ENCODE results near the gene GCN1.
"Not testable (repeated sequence)": the region's sequence is repeated elsewhere in the genome, so short reads cannot be mapped to it uniquely, and the experiment has no call there.

DNA sequence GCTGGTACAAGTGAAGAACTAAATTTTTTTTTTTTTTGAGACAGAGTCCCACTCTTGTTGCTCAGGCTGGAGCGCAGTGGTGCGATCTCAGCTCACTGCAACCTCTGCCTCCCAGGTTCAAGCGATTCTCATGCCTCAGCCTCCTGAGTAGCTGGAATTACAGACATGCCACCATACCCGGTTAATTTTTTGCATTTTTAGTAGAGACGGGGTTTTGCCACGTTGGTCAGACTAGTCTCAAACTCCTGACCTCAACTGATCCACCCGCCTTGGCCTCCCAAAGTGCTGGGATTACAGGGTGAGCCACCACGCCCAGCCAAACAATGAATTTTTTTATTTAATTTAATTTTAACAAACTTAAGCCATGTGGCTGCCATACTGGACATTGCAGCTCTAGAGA is 1.2 kb downstream of the GCN1 start:
- TF ChIP-seq, protein P1, sequence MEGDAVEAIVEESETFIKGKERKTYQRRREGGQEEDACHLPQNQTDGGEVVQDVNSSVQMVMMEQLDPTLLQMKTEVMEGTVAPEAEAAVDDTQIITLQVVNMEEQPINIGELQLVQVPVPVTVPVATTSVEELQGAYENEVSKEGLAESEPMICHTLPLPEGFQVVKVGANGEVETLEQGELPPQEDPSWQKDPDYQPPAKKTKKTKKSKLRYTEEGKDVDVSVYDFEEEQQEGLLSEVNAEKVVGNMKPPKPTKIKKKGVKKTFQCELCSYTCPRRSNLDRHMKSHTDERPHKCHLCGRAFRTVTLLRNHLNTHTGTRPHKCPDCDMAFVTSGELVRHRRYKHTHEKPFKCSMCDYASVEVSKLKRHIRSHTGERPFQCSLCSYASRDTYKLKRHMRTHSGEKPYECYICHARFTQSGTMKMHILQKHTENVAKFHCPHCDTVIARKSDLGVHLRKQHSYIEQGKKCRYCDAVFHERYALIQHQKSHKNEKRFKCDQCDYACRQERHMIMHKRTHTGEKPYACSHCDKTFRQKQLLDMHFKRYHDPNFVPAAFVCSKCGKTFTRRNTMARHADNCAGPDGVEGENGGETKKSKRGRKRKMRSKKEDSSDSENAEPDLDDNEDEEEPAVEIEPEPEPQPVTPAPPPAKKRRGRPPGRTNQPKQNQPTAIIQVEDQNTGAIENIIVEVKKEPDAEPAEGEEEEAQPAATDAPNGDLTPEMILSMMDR (IDR thresholded peaks at IDR 0.05 in 8 of 11, conservative IDR thresholded peaks at IDR 0.05 in 3 of 11) = not testable (repeated sequence)
- TF ChIP-seq POLR2A, POLR2AphosphoS5 (IDR thresholded peaks at IDR 0.05): not testable (repeated sequence)

Measured in spleen (tissue), 7 donors.